SU-DHL-6 (cell line): ENCODE results near the gene SCGB2A2.
A peak's percentile ranks its signal among the peaks of the same experiment; 100 is the strongest.

Source experiments
- H2AFZ ChIP-seq: fragments of 200-600 bp; sonication (generic); 2 replicates; pipeline ENCODE4 v1.6.1; 2014; ENCODE audit warnings: low read depth, mild to moderate bottlenecking, moderate library complexity, mixed read lengths, antibody characterized with exemption, low read length; ENCODE audit not compliant: severe bottlenecking
- H3F3A ChIP-seq: fragments of 200-600 bp; shearing (Covaris generic); 2 replicates; pipeline ENCODE4 v1.6.0; 2016; ENCODE audit warnings: antibody characterized with exemption, mild to moderate bottlenecking; ENCODE audit not compliant: insufficient read depth
- H3K27ac ChIP-seq: fragments of 200-600 bp; sonication (generic); 2 replicates; pipeline ENCODE4 v1.5.1; 2016; ENCODE audit warnings: low read depth, mild to moderate bottlenecking, low read length, moderate library complexity, mixed read lengths
- H3K27me3 ChIP-seq: fragments of 200-600 bp; sonication (generic), shearing (Covaris generic); 2 replicates; pipeline ENCODE4 v1.6.0; 2014; ENCODE audit warnings: mild to moderate bottlenecking, low read length
- H3K36me3 ChIP-seq: fragments of 200-600 bp; sonication (generic); 2 replicates; pipeline ENCODE4 v1.6.1; 2014; ENCODE audit warnings: mild to moderate bottlenecking, low read length, mixed read lengths
- H3K4me2 ChIP-seq: fragments of 300-600, 200-600 bp; shearing (Covaris generic), sonication (generic); 2 replicates; pipeline ENCODE4 v1.6.0; 2014; ENCODE audit warnings: low read length, low read depth, mild to moderate bottlenecking; ENCODE audit not compliant: poor library complexity, severe bottlenecking
- H3K4me3 ChIP-seq: fragments of 200-600 bp; sonication (generic); 2 replicates; pipeline ENCODE4 v1.5.1; 2014; ENCODE audit warnings: antibody characterized with exemption, low read length, mild to moderate bottlenecking, mixed read lengths; ENCODE audit not compliant: insufficient read depth, poor library complexity, severe bottlenecking
- H3K79me2 ChIP-seq: fragments of 200-600 bp; sonication (generic); 2 replicates; pipeline ENCODE4 v1.6.1; 2014; ENCODE audit warnings: mild to moderate bottlenecking, low read length, moderate library complexity; ENCODE audit not compliant: insufficient read depth
- H3K9ac ChIP-seq: fragments of 200-600 bp; sonication (generic); 2 replicates; pipeline ENCODE4 v1.7.0; 2014; ENCODE audit warnings: mild to moderate bottlenecking, low read length
- H3K9me2 ChIP-seq: fragments of 200-600 bp; sonication (generic); replicated peaks from 2 replicates; pipeline ENCODE4 v1.6.1; 2014; ENCODE audit warnings: low read length; ENCODE audit not compliant: insufficient read depth
- H3K9me3 ChIP-seq: fragments of 200-600 bp; sonication (generic); 2 replicates; pipeline ENCODE4 v1.6.1; 2014; ENCODE audit warnings: low read length, mixed read lengths; ENCODE audit not compliant: insufficient read depth
- H4K20me1 ChIP-seq: fragments of 200-600 bp; sonication (generic); 2 replicates; pipeline ENCODE4 v1.6.1; 2014; ENCODE audit warnings: low read depth, mild to moderate bottlenecking, antibody characterized with exemption, low read length, moderate library complexity, mixed read lengths
- EZH2phosphoT487 ChIP-seq: fragments of 200-600 bp; sonication (generic), shearing (Covaris generic); conservative IDR thresholded peaks from 2 replicates; pipeline ENCODE4 v1.6.1; 2018; ENCODE audit warnings: mild to moderate bottlenecking, antibody characterized with exemption, low read length, moderate library complexity, mixed read lengths
- TF ChIP-seq, protein P1 (sequence below): fragments of 200-600 bp; sonication (generic); IDR thresholded peaks from one replicate; pipeline ENCODE4 v1.5.1; 2017; ENCODE audit warnings: antibody characterized with exemption, mild to moderate bottlenecking, low read length, moderate library complexity; ENCODE audit not compliant: insufficient read depth, poor library complexity, severe bottlenecking

SCGB2A2 gene

GRCh38 chr11:62273284-62273683 lies 3.3 kb downstream of the SCGB2A2 start:
- no peaks in the 10 kb centered on the region for H4K20me1 ChIP-seq
- no peaks in the 10 kb centered on the region for H3K9me2 ChIP-seq
- no peaks in the 10 kb centered on the region for H3K27me3 ChIP-seq
- TF ChIP-seq, protein P1, sequence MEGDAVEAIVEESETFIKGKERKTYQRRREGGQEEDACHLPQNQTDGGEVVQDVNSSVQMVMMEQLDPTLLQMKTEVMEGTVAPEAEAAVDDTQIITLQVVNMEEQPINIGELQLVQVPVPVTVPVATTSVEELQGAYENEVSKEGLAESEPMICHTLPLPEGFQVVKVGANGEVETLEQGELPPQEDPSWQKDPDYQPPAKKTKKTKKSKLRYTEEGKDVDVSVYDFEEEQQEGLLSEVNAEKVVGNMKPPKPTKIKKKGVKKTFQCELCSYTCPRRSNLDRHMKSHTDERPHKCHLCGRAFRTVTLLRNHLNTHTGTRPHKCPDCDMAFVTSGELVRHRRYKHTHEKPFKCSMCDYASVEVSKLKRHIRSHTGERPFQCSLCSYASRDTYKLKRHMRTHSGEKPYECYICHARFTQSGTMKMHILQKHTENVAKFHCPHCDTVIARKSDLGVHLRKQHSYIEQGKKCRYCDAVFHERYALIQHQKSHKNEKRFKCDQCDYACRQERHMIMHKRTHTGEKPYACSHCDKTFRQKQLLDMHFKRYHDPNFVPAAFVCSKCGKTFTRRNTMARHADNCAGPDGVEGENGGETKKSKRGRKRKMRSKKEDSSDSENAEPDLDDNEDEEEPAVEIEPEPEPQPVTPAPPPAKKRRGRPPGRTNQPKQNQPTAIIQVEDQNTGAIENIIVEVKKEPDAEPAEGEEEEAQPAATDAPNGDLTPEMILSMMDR = no peak
- TF ChIP-seq EZH2phosphoT487 = no peak
- H3F3A ChIP-seq = no peaks in the 10 kb centered on the region
- no peak overlapping the region for H3K27ac ChIP-seq
- H3K79me2 ChIP-seq = no peaks in the 10 kb centered on the region
- no peak overlapping the region for H2AFZ ChIP-seq
- H3K9ac ChIP-seq = no peak overlapping the region
- no peaks in the 10 kb centered on the region for H3K36me3 ChIP-seq
- no peaks in the 10 kb centered on the region for H3K9me3 ChIP-seq
- H3K4me3 ChIP-seq = no peak overlapping the region
- no peak overlapping the region for H3K4me2 ChIP-seq

DNA sequence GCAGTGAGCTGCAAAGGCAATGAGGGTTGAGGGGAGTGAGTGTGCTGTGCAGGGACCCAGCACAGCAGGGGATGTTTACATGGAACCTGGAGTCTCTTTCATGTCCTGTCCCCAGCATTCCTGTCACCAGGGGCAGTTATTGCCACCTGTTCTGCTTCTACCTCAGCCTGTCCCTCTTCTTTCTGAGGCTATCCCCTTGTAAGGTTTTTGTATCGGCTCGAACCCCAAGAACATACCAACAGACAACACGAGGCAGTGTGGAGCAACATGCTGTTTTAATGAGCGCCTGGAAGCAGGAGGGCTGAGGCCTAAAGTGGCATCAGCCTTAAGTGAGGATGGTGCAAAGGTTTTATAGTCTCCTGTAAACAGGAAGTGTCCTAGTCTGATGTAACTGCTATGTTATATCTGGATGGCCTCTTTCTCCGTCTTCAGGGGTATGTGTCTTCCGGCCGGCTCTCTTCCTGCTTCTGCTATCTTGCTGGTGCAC lies 3.9 kb downstream of the SCGB2A2 start:
- no peak overlapping the region for H3K9ac ChIP-seq
- H3K27me3 ChIP-seq = no peaks in the 10 kb centered on the region
- H3K4me3 ChIP-seq = no peak overlapping the region
- no peaks in the 10 kb centered on the region for H3K9me3 ChIP-seq
- no peak overlapping the region for H3K27ac ChIP-seq
- peak overlapping the region; percentile 4 for H2AFZ ChIP-seq
- TF ChIP-seq EZH2phosphoT487 = no peak
- TF ChIP-seq, protein P1 = no peak
- no peaks in the 10 kb centered on the region for H3K79me2 ChIP-seq
- no peaks in the 10 kb centered on the region for H4K20me1 ChIP-seq
- H3K4me2 ChIP-seq = no peak overlapping the region
- no peaks in the 10 kb centered on the region for H3K9me2 ChIP-seq
- no peaks in the 10 kb centered on the region for H3F3A ChIP-seq
- no peaks in the 10 kb centered on the region for H3K36me3 ChIP-seq

- no peak for TF ChIP-seq EZH2phosphoT487
- TF ChIP-seq, protein P1 = no peak
- H3K79me2 ChIP-seq = no peaks in the 10 kb centered on the region
- H3K27me3 ChIP-seq = no peaks in the 10 kb centered on the region
- H3K9ac ChIP-seq = no peak overlapping the region
- no peaks in the 10 kb centered on the region; the same call in 1 of the 2 replicates for H3K36me3 ChIP-seq
- no peak overlapping the region for H2AFZ ChIP-seq
- H3K4me3 ChIP-seq = no peak overlapping the region
- peaks cover 14% of the 10 kb centered on the region; the same call in 1 of the 2 replicates for H3K9me3 ChIP-seq
- no peaks in the 10 kb centered on the region for H3K9me2 ChIP-seq
- H3F3A ChIP-seq = no peaks in the 10 kb centered on the region
- no peak overlapping the region for H3K27ac ChIP-seq
- H3K4me2 ChIP-seq = no peak overlapping the region
- H4K20me1 ChIP-seq = no peaks in the 10 kb centered on the region
Measured at GRCh38 chr11:62280452-62280851, 10.5 kb downstream of the SCGB2A2 start.
